ENCODE data around the gene CCDC200.
"Not testable (repeated sequence)": the region's sequence is repeated elsewhere in the genome, so short reads cannot be mapped to it uniquely, and the experiment has no call there.

CCDC200 gene

GRCh38 chr17:43228020-43228782, at the start of gene CCDC200:
CCDC200 (minus strand) TSS chr17:43228623; CDS start chr17:43228554, 69 bp downstream.
- DNase-seq (ENCODE audit: low read depth): not testable (repeated sequence)

GRCh38 chr17:43272914-43273313, 44.5 kb upstream of the CCDC200 start:
- not testable (repeated sequence) for DNase-seq (ENCODE audit: low read depth)

- not testable (repeated sequence) for DNase-seq (ENCODE audit: low read depth)
These were observed 44.1 kb upstream of the CCDC200 start for GRCh38 chr17:43272483-43272882.

- not testable (repeated sequence) for DNase-seq (ENCODE audit: low read depth)
These were observed 42.4 kb upstream of the CCDC200 start for GRCh38 chr17:43270552-43271504.

GRCh38 chr17:43246456-43246855, 18.0 kb upstream of the CCDC200 start:
- not testable (repeated sequence) for DNase-seq (ENCODE audit: low read depth)

GRCh38 chr17:43240596-43241352, 12.4 kb upstream of the CCDC200 start:
- not testable (repeated sequence) for DNase-seq (ENCODE audit: low read depth)

GRCh38 chr17:43239597-43239996, 11.2 kb upstream of the CCDC200 start:
- not testable (repeated sequence) for DNase-seq (ENCODE audit: low read depth)

GRCh38 chr17:43233877-43234276, 5.5 kb upstream of the CCDC200 start, which contains the start of gene RNU2-1:
RNU2-1 (minus strand) TSS chr17:43233977.
- not testable (repeated sequence) for DNase-seq (ENCODE audit: low read depth)

- DNase-seq (ENCODE audit: low read depth): not testable (repeated sequence)
These were observed 4.8 kb upstream of the CCDC200 start for GRCh38 chr17:43233263-43233662.

GRCh38 chr17:43232021-43232699, 3.7 kb upstream of the CCDC200 start:
- not testable (repeated sequence) for DNase-seq (ENCODE audit: low read depth)

GRCh38 chr17:43231205-43232020, 3.0 kb upstream of the CCDC200 start:
- not testable (repeated sequence) for DNase-seq (ENCODE audit: low read depth)

GRCh38 chr17:43226393-43226792, 2.0 kb downstream of the CCDC200 start:
- no peak for DNase-seq (ENCODE audit: low read depth)

GRCh38 chr17:43224146-43224705, 4.2 kb downstream of the CCDC200 start:
- DNase-seq (ENCODE audit: low read depth): no peak

- DNase-seq (ENCODE audit: low read depth): no peak
These were observed 7.8 kb downstream of the CCDC200 start for GRCh38 chr17:43220511-43221125.

GRCh38 chr17:43219746-43220380, 8.6 kb downstream of the CCDC200 start:
- DNase-seq (ENCODE audit: low read depth): no peak

GRCh38 chr17:43219001-43219400, 9.4 kb downstream of the CCDC200 start:
- DNase-seq (ENCODE audit: low read depth): no peak

GRCh38 chr17:43217614-43218087, 10.8 kb downstream of the CCDC200 start:
- no peak for DNase-seq (ENCODE audit: low read depth)

GRCh38 chr17:43216762-43217613, 11.4 kb downstream of the CCDC200 start:
- no peak for DNase-seq (ENCODE audit: low read depth)
